Measurements from ENCODE around the gene SUCO.

DNA sequence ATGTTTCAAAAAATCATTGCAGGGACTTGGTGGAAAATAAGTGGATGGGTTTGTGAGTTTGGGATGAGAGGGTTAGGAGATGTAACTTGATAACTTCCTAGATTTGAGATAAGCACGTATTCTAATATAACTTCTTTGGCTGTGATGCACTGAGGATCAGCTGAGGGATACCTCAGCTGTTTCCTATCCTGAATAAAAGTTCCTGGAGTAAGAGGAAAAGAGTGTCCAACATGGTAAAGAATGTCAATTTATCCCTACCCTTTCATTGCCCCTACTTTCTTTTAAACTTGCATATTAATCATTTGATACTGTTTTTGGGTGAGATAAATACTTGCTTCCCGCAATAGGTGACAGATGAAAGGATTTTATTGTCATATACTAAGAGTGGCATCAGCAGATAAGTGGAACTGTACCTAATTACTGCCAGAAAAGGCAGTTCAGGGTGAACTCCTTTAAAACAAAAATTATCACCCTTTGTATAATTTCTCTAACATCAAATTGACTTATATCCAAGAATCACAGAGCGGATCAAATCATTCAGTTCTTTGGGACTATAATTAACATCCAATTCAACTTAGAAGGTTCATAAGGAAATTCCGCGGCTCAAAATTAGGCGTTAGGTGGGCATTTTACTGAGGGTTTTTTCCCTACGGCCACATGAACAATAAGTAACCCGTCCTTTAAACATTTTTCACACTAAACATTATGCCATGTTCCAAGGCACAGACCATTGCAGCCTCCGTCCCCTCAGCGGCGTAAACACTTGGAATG, 1.4 kb upstream of the SUCO start:
- TF ChIP-seq CREB1 (CRISPR knock-in tag; IDR thresholded peaks at IDR 0.05; ENCODE audit: low read depth) (no peak), STAT1 (IDR thresholded peaks at IDR 0.05; ENCODE audit: unreplicated experiment) (no peak), EZH2phosphoT487 (IDR thresholded peaks at IDR 0.05; ENCODE audit: unreplicated experiment) (no peak), NANOG (IDR thresholded peaks at IDR 0.05; ENCODE audit: borderline replicate concordance) (no peak), EZH2 (IDR thresholded peaks at IDR 0.05; ENCODE audit: low read depth, unreplicated experiment) (no peak), POLR2AphosphoS5 (IDR thresholded peaks at IDR 0.05; ENCODE audit: low read depth) (no peak), JUNB (IDR thresholded peaks at IDR 0.05; ENCODE audit: unreplicated experiment) (no peak), REST (IDR thresholded peaks at IDR 0.05; ENCODE audit: unreplicated experiment) (no peak), ETS1 (IDR thresholded peaks at IDR 0.05) (no peak), ZNF114 (CRISPR knock-in tag; IDR thresholded peaks at IDR 0.05) (no peak), ZNF331 (CRISPR knock-in tag; IDR thresholded peaks at IDR 0.05; ENCODE audit: low read depth) (no peak)
- TF ChIP-seq, protein P1, sequence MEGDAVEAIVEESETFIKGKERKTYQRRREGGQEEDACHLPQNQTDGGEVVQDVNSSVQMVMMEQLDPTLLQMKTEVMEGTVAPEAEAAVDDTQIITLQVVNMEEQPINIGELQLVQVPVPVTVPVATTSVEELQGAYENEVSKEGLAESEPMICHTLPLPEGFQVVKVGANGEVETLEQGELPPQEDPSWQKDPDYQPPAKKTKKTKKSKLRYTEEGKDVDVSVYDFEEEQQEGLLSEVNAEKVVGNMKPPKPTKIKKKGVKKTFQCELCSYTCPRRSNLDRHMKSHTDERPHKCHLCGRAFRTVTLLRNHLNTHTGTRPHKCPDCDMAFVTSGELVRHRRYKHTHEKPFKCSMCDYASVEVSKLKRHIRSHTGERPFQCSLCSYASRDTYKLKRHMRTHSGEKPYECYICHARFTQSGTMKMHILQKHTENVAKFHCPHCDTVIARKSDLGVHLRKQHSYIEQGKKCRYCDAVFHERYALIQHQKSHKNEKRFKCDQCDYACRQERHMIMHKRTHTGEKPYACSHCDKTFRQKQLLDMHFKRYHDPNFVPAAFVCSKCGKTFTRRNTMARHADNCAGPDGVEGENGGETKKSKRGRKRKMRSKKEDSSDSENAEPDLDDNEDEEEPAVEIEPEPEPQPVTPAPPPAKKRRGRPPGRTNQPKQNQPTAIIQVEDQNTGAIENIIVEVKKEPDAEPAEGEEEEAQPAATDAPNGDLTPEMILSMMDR (conservative IDR thresholded peaks at IDR 0.05; ENCODE audit: low read depth in 2 of 2), result no peak
- TF ChIP-seq, protein P2, sequence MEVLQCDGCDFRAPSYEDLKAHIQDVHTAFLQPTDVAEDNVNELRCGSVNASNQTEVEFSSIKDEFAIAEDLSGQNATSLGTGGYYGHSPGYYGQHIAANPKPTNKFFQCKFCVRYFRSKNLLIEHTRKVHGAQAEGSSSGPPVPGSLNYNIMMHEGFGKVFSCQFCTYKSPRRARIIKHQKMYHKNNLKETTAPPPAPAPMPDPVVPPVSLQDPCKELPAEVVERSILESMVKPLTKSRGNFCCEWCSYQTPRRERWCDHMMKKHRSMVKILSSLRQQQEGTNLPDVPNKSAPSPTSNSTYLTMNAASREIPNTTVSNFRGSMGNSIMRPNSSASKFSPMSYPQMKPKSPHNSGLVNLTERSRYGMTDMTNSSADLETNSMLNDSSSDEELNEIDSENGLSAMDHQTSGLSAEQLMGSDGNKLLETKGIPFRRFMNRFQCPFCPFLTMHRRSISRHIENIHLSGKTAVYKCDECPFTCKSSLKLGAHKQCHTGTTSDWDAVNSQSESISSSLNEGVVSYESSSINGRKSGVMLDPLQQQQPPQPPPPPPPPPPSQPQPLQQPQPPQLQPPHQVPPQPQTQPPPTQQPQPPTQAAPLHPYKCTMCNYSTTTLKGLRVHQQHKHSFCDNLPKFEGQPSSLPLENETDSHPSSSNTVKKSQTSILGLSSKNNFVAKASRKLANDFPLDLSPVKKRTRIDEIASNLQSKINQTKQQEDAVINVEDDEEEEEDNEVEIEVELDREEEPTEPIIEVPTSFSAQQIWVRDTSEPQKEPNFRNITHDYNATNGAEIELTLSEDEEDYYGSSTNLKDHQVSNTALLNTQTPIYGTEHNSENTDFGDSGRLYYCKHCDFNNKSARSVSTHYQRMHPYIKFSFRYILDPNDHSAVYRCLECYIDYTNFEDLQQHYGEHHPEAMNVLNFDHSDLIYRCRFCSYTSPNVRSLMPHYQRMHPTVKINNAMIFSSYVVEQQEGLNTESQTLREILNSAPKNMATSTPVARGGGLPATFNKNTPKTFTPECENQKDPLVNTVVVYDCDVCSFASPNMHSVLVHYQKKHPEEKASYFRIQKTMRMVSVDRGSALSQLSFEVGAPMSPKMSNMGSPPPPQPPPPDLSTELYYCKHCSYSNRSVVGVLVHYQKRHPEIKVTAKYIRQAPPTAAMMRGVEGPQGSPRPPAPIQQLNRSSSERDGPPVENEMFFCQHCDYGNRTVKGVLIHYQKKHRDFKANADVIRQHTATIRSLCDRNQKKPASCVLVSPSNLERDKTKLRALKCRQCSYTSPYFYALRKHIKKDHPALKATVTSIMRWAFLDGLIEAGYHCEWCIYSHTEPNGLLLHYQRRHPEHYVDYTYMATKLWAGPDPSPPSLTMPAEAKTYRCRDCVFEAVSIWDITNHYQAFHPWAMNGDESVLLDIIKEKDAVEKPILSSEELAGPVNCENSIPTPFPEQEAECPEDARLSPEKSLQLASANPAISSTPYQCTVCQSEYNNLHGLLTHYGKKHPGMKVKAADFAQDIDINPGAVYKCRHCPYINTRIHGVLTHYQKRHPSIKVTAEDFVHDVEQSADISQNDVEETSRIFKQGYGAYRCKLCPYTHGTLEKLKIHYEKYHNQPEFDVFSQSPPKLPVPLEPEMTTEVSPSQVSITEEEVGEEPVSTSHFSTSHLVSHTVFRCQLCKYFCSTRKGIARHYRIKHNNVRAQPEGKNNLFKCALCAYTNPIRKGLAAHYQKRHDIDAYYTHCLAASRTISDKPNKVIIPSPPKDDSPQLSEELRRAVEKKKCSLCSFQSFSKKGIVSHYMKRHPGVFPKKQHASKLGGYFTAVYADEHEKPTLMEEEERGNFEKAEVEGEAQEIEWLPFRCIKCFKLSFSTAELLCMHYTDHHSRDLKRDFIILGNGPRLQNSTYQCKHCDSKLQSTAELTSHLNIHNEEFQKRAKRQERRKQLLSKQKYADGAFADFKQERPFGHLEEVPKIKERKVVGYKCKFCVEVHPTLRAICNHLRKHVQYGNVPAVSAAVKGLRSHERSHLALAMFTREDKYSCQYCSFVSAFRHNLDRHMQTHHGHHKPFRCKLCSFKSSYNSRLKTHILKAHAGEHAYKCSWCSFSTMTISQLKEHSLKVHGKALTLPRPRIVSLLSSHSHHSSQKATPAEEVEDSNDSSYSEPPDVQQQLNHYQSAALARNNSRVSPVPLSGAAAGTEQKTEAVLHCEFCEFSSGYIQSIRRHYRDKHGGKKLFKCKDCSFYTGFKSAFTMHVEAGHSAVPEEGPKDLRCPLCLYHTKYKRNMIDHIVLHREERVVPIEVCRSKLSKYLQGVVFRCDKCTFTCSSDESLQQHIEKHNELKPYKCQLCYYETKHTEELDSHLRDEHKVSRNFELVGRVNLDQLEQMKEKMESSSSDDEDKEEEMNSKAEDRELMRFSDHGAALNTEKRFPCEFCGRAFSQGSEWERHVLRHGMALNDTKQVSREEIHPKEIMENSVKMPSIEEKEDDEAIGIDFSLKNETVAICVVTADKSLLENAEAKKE (CRISPR knock-in tag; IDR thresholded peaks at IDR 0.05), result no peak
